HG03139 (cell line): ENCODE measurements around the gene CCDC124.
"Not testable (repeated sequence)": the region's sequence is repeated elsewhere in the genome, so short reads cannot be mapped to it uniquely, and the experiment has no call there.

Experiments used
- ATAC-seq: cut with Tn5 transposase; IDR thresholded peaks from one replicate; pipeline ENCODE4 v1.9.1; 2021; ENCODE audit not compliant: unreplicated experiment

The CCDC124 gene

GRCh38 chr19:17977488-17977887, 44.7 kb downstream of the CCDC124 start:
- ATAC-seq: no peak

GRCh38 chr19:17981611-17982010, 48.8 kb downstream of the CCDC124 start:
- ATAC-seq: no peak

- no peak for ATAC-seq
Observed at GRCh38 chr19:17982430-17982829, 49.6 kb downstream of the CCDC124 start.

GRCh38 chr19:17985037-17985818, 52.4 kb downstream of the CCDC124 start:
- ATAC-seq: no peak

GRCh38 chr19:17986569-17986968, 53.8 kb downstream of the CCDC124 start:
- ATAC-seq: not testable (repeated sequence)

- no peak for ATAC-seq
Observed at GRCh38 chr19:17988161-17988560, 55.3 kb downstream of the CCDC124 start.

- ATAC-seq: no peak
Observed at GRCh38 chr19:17989425-17990094, 56.7 kb downstream of the CCDC124 start.

GRCh38 chr19:17993076-17993813, 60.4 kb downstream of the CCDC124 start:
- no peak for ATAC-seq
